ENCODE data around the gene SLC35B2. TPM values are rescaled to one million over a fixed set of nuclear protein-coding genes. Genes with fewer than 3 reads are reported as not detected.

SLC35B2 gene
- total and polyA plus RNA-seq, 11 donors, result 10.2 to 36.7 (median 26.4) TPM

DNA sequence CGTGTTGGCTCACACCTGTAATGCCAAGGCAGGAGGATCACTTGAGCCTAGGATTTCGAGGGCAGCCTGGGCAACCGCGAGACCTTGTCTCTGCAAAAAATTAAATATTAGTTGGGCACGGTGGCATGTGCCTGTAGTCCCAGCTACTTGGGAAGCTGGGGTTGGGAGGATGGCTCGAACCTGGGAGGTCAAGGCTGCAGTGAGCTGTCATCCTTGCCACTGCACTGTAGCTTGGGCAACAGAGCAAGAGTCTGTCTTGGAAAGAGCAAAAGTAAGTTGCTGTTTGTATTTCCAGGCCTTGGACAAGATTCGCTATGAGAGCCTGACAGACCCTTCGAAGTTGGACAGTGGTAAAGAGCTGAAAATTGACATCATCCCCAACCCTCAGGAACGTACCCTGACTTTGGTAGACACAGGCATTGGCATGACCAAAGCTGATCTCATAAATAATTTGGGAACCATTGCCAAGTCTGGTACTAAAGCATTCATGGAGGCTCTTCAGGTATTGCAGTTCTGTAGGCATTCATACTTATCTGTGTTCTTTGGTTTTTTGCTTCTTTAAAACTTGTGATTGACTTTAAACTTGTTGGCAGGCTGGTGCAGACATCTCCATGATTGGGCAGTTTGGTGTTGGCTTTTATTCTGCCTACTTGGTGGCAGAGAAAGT lies 8.1 kb downstream of the SLC35B2 start:
- Histone ChIP-seq H3K4me1 (peaks cover 0 to 69% (median 44%) of the 10 kb centered on the region in 12 donors), H3K27me3 (no peaks in the 10 kb centered on the region), H3K9me3 (no peaks in the 10 kb centered on the region), H3K27ac (peak overlapping the region in 6 of 12 donors; percentile 9 to 99 (median 98)), H3K4me3 (peak overlapping the region in 9 of 12 donors; percentile 69 to 98 (median 77)), H3K36me3 (peaks cover 7 to 63% (median 59%) of the 10 kb centered on the region in 9 donors)
- DNase-seq, result no peak
- intact Hi-C loops (cut with DNase I), result loop anchor here in 1 of 10 donors (10.0 kb wide), 2 partner anchors 474 to 614 kb away; partner anchors contain the start of genes MAD2L1BP and VEGFA
- WGBS, 4 donors, result 61 to 76% (median 72%) methylated on average over 9 of the region's 9 CpGs
- no peak for ATAC-seq
- TF ChIP-seq POLR2A (IDR thresholded peaks at IDR 0.05), result no peak
- TF ChIP-seq, protein P1, sequence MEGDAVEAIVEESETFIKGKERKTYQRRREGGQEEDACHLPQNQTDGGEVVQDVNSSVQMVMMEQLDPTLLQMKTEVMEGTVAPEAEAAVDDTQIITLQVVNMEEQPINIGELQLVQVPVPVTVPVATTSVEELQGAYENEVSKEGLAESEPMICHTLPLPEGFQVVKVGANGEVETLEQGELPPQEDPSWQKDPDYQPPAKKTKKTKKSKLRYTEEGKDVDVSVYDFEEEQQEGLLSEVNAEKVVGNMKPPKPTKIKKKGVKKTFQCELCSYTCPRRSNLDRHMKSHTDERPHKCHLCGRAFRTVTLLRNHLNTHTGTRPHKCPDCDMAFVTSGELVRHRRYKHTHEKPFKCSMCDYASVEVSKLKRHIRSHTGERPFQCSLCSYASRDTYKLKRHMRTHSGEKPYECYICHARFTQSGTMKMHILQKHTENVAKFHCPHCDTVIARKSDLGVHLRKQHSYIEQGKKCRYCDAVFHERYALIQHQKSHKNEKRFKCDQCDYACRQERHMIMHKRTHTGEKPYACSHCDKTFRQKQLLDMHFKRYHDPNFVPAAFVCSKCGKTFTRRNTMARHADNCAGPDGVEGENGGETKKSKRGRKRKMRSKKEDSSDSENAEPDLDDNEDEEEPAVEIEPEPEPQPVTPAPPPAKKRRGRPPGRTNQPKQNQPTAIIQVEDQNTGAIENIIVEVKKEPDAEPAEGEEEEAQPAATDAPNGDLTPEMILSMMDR (IDR thresholded peaks at IDR 0.05), result no peak

DNA sequence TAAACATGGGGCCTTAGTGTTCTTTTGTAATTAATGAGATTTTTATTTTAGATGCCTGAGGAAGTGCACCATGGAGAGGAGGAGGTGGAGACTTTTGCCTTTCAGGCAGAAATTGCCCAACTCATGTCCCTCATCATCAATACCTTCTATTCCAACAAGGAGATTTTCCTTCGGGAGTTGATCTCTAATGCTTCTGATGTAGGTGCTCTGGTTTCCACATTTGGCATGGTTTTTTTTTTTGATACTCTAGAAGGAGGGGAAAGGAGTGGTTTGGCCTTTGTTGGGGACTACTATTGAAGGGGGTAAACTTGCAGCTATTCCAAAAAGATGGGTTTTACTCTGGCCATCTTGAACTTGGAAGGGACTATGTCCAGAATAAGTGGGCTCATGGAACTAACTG lies 8.7 kb downstream of the SLC35B2 start:
- peak overlapping the region in 9 of 12 donors; percentile 69 to 98 (median 77) for H3K4me3 ChIP-seq
- intact Hi-C loops (cut with DNase I), result loop anchor here in 1 of 10 donors (10.0 kb wide), 2 partner anchors 474 to 614 kb away; partner anchors contain the start of genes MAD2L1BP and VEGFA
- WGBS, 4 donors, result 18 to 35% (median 28%) methylated on average over 1 of the region's 1 CpG
- no peaks in the 10 kb centered on the region for H3K9me3 ChIP-seq
- no peaks in the 10 kb centered on the region for H3K27me3 ChIP-seq
- H3K4me1 ChIP-seq, result peaks cover 0 to 62% (median 43%) of the 10 kb centered on the region in 12 donors
- DNase-seq (no peak), ATAC-seq (no peak)
- H3K27ac ChIP-seq, result peak overlapping the region in 9 of 12 donors; percentile 90 to 100 (median 99)
- TF ChIP-seq, protein P1 (IDR thresholded peaks at IDR 0.05), result no peak
- no peak for TF ChIP-seq POLR2A (IDR thresholded peaks at IDR 0.05)
- peaks cover 2 to 57% (median 53%) of the 10 kb centered on the region in 9 donors for H3K36me3 ChIP-seq

DNA sequence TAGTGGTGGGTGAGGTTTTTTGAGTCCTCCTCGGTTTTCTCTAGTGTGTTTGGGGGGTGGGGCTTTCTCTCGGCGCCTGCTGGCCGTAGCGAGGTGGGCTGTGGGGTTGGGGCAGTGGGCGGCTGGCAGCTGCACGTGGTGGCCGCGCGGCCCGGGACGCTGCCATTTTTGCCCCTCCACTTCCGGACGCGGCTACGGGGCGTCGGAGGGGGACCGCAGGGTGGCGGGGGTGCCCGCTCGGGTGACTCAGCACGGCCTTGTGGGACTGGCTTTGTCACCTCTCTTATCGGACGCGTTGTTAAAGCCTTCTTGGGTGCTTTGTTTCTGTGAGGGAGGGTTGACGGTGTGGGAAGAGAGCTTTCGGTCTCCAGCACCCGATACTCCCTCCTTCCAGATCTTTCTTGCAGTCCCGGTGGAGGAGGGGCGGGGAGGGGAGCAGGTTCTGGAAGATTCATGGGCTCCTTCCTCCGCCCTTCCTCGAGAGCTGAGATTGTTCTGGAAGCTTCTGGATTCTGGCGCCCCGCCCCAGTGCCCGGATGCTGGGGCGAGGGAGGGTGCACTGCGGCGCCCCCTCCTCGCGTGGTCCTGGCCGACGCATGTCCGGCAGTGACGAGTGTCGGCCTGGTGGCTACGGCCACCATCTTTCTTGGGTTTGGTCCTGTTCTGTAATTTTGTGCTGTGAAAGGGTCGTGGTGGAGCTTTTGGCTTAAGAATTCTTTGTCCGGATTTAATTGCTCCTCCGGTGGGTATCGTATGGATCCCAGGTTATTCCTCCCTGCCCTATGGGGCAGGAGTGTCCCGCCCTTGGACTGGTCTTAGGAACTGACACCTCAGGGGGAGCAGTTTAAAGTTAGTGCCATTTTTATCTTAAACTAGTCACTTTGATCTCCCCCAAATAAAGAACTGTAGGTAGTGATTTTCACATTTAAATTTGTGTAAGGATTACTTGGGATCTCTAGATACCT lies 9.7 kb downstream of the SLC35B2 start:
- DNase-seq (peak; percentile 80 to 87 (median 83)), ATAC-seq (peak; percentile 41 to 60 (median 60))
- peak overlapping the region; percentile 69 to 98 (median 81) for H3K4me3 ChIP-seq
- no peaks in the 10 kb centered on the region for H3K27me3 ChIP-seq
- peaks cover 0 to 53% (median 38%) of the 10 kb centered on the region in 12 donors for H3K4me1 ChIP-seq
- no peak for TF ChIP-seq POLR2A (IDR thresholded peaks at IDR 0.05)
- TF ChIP-seq, protein P1 (IDR thresholded peaks at IDR 0.05), result peak in 1 of 12 donors; percentile 4
- H3K27ac ChIP-seq, result peak overlapping the region; percentile 90 to 100 (median 98)
- intact Hi-C loops (cut with DNase I), result loop anchor here in 1 of 10 donors (10.0 kb wide), 2 partner anchors 473 to 613 kb away; partner anchors contain the start of genes MAD2L1BP and VEGFA
- H3K36me3 ChIP-seq, result peaks cover 2 to 47% (median 43%) of the 10 kb centered on the region in 9 donors
- 0% methylated on average over 25 to 52 of the region's 52 CpGs for WGBS, 4 donors
- no peaks in the 10 kb centered on the region for H3K9me3 ChIP-seq
